ENCODE results near the gene ZNF263. TPM values are rescaled to one million over a fixed set of nuclear protein-coding genes. Genes with fewer than 3 reads are reported as not detected.

ZNF263 gene
- 34.5 to 40.6 TPM (median 38.5 TPM) in 5 replicates for total RNA-seq (2022; extraction: Qiagen RNA extraction; ENCODE audit: low read depth)

DNA sequence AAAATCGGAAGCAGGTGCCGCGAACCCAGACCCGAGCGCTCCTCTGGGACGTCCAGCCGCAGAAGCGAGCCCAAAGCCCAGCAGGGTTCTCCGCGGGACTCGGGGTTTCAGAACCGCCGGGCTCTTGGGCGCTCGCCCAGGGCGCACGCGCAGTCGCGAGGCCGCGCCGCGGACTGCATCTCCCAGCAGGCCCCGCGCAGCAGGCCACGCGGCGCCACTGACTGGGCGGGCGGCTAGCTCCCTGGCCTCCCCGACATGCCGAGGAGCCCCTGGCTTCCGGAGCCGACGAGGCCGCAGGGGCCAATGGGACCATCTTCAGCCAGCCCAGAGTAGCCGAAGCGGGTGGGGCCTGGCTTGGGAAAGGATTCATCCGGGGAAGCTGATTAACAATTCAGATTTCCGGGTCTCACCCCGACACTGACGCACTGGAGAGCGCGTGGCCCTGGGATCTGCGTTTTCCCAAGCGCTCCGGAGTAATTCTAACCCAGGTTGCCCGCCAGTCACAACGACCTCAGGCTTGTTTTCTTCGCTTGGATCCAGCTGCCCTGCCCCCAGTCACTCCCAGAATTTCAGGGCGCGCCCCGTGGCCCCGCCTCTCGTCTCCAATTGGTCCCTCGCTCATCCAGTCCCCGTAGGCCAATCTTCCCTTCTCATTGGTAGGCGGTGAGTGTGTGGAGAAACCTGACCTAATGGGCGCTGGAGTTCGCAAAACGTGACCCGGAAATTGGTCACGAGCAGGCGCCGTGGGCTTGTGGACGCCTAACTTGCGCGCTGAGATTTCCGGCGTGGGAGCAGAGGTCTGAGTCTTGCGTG, at the start of gene ZNF263:
Gene ZNF263 (plus strand): TSS at position 762 of the 813 bp plus-strand sequence. CDS start 328 bp downstream, outside the sequence.

DNA sequence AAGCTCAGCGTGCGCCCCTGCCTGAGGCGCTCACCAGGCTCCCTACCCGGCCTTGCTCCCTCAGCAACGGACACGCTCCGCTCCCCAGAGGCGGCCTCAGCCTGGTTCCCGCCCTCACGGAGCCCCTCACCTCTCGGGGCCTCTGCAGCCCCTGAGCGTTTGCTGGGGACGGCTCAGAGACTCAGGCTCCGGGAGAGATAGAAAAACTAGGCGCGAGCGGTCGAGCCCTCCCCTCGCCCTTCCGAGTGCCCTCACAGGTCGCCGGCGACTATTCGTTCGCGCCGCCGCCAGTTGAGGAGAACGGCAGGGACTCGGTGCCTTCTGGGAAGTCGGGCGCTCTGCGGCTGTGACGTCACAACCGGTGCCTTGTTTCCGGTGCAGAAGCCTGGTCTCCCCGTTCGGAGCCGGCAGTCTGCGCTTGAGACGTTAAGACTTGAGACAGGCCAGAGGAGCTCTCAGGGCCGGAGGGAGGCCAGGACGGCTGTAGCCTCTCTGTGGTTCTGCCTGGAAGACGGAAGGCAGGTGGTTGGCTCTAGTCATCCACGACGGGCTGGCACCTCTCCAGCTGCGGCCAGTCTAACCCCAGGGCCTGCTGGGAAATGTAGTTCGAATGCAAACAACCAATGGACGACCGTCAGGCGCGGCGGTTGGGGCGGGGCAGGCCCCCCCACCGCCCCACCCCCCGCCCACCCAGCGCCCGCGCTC, 48.3 kb upstream of the ZNF263 start, which contains the start of gene ZNF200:
Gene ZNF200 (minus strand): TSS at position 302 of the 705 bp plus-strand sequence. CDS start 1,403 bp downstream, outside the sequence.

DNA sequence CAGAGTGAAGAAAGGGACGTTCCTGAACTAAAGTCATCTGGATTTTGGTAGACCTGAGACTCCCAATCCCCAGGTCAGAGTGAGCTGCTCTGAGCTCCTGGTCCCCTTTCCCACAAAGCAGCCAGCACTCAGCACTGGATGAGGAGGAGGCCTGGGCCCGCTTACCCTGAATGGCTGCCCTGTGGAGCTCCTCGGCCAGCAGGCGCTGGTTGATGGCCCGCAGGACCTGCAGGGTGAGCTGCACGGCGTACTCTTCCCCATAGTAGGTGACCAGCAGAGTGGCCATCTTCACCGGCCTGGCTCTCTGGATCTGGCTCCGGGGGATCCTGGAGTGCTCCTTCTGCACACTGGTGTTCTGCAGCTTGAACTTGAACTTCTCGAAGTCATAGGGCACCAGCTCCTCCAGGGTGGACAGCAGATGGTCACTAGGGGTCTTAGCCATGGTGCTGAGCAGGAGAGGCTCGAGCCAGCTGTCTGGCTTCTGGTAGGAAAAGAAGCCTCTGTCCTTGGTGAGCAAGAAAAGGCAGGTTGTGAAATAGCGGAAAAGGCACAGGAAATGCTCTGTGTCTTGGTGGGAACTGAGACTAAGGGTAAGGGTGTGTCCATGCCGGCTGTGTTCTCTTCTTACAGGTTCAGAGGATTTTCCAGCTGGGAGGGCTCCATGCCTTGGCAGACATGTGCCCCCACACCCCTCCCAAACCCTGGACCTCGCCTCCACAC, 27.0 kb upstream of the ZNF263 start, which contains the start of gene MEFV:
Gene MEFV (minus strand): TSS at position 488 of the 720 bp plus-strand sequence. CDS start 46 bp downstream, at position 442.

DNA sequence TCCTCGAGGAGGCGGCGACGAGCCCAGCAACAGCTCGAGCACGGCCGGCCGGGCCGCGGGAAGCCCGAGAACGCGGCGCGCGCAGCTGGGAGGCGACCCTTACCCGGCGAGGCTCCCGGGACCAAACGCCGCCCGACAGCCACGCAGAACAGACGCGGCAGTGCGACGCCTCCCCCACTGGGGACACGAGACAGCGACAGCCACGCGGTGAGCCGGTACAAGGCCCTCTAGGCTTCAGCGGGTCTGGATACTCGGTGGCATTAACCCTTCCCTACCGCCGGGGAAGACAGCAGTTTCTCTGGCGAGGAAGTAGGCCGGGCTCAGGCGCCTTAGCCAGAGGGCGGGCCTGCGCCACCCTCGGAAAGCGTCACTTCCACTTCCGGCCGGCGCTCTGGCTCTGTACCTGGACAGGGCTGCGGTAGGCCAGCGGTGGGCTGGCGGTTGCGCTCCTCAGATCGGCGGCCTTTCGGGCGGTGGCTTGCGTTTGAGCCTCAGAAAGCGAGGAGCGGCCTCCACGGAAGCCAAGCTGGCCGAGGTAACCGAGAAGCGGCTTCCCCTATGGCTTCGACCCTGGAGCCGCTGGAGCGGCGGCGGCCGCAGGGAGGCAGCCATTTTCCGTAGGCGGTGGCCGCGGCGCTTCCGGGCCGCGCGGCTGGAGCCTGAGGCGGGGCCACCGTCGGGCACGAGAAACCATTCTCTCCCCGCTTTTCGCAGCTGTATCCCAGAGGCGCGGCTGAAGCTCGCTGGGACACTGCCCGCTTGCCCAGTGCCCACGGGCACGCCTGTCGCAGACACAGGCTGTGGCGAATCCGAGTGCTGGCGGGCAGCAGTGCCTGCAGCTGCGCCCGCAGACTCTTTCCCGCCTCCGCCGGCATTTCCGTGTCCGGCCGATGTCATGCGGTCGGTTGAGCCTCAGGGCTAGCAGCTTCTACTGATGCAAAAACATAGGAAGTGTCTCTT, 22.1 kb downstream of the ZNF263 start, which contains the start of the genes TIGD7 and ZNF75A:
Gene TIGD7 (minus strand): TSS at position 322 of the 960 bp plus-strand sequence. CDS start 4,816 bp downstream, outside the sequence.
Gene ZNF75A (plus strand): TSS at position 389 of the 960 bp plus-strand sequence. CDS start 2,932 bp downstream, outside the sequence.

Other genes starting within 250 kb of the ZNF263 start
- not detected in 5 replicates for gene BICDL2, start 246.5 kb upstream of the ZNF263 start, total RNA-seq (2022; extraction: Qiagen RNA extraction; ENCODE audit: low read depth)
- gene MMP25, start 236.9 kb upstream of the ZNF263 start, total RNA-seq (2022; extraction: Qiagen RNA extraction; ENCODE audit: low read depth), result 0.81 to 1.2 TPM (median 0.90 TPM) in 5 replicates
- gene IL32, start 217.9 kb upstream of the ZNF263 start, total RNA-seq (2022; extraction: Qiagen RNA extraction; ENCODE audit: low read depth), result 21.6 to 35.8 TPM (median 29.8 TPM) in 5 replicates
- gene ZSCAN10, start 184.2 kb upstream of the ZNF263 start, total RNA-seq (2022; extraction: Qiagen RNA extraction; ENCODE audit: low read depth), result 0.33 TPM in 1 of 5 replicates, not detected in the others
- gene ZNF205, start 170.9 kb upstream of the ZNF263 start, total RNA-seq (2022; extraction: Qiagen RNA extraction; ENCODE audit: low read depth), result 10.8 to 15.4 TPM (median 14.6 TPM) in 5 replicates
- gene ZNF213, start 148.5 kb upstream of the ZNF263 start, total RNA-seq (2022; extraction: Qiagen RNA extraction; ENCODE audit: low read depth), result 9.1 to 12.0 TPM (median 11.5 TPM) in 5 replicates
- 0.18 to 0.67 TPM (median 0.35 TPM) in 4 of 5 replicates, not detected in the other for gene OR1F1, start 95.3 kb upstream of the ZNF263 start, total RNA-seq (2022; extraction: Qiagen RNA extraction; ENCODE audit: low read depth)
- gene ZNF200, start 48.3 kb upstream of the ZNF263 start, total RNA-seq (2022; extraction: Qiagen RNA extraction; ENCODE audit: low read depth), result 7.9 to 8.4 TPM (median 8.2 TPM) in 5 replicates
- gene MEFV, start 26.9 kb upstream of the ZNF263 start, total RNA-seq (2022; extraction: Qiagen RNA extraction; ENCODE audit: low read depth), result 0.16 TPM in 1 of 5 replicates, not detected in the others
- gene TIGD7, start 21.9 kb downstream of the ZNF263 start, total RNA-seq (2022; extraction: Qiagen RNA extraction; ENCODE audit: low read depth), result 0.73 to 1.7 TPM (median 1.2 TPM) in 5 replicates
- 9.1 to 11.4 TPM (median 10.3 TPM) in 5 replicates for gene ZNF75A, start 22.0 kb downstream of the ZNF263 start, total RNA-seq (2022; extraction: Qiagen RNA extraction; ENCODE audit: low read depth)
- not detected in 5 replicates for gene OR2C1, start 72.4 kb downstream of the ZNF263 start, total RNA-seq (2022; extraction: Qiagen RNA extraction; ENCODE audit: low read depth)
- 12.3 to 18.3 TPM (median 16.1 TPM) in 5 replicates for gene ZSCAN32, start 117.5 kb downstream of the ZNF263 start, total RNA-seq (2022; extraction: Qiagen RNA extraction; ENCODE audit: low read depth)
- 11.8 to 13.9 TPM (median 13.3 TPM) in 5 replicates for gene ZNF174, start 117.7 kb downstream of the ZNF263 start, total RNA-seq (2022; extraction: Qiagen RNA extraction; ENCODE audit: low read depth)
- gene ZNF597, start 160.0 kb downstream of the ZNF263 start, total RNA-seq (2022; extraction: Qiagen RNA extraction; ENCODE audit: low read depth), result 0.90 to 1.3 TPM (median 0.96 TPM) in 5 replicates
- gene NAA60, start 160.2 kb downstream of the ZNF263 start, total RNA-seq (2022; extraction: Qiagen RNA extraction; ENCODE audit: low read depth), result 43.4 to 54.2 TPM (median 51.8 TPM) in 5 replicates
- not detected in 5 replicates for gene C16orf90, start 212.0 kb downstream of the ZNF263 start, total RNA-seq (2022; extraction: Qiagen RNA extraction; ENCODE audit: low read depth)
- 16.6 to 21.5 TPM (median 18.3 TPM) in 5 replicates for gene CLUAP1, start 217.5 kb downstream of the ZNF263 start, total RNA-seq (2022; extraction: Qiagen RNA extraction; ENCODE audit: low read depth)

Measured in A549 treated with GW870086 at 1 μM for 4 hours (cell line).